Stomach (tissue), 9 donors: ENCODE measurements around the gene GMCL2. TPM values are rescaled to one million over a fixed set of nuclear protein-coding genes. Genes with fewer than 3 reads are reported as not detected.

ENCODE experiments used
- DNase-seq, 2 donors: peaks; one replicate each; pipeline versions ENCODE4 v3.0.0 to v3.0.0-alpha.2; 2013 to 2019
- H3K27ac ChIP-seq, 5 donors: fragments of 200-600 bp in 4 of 5; sonication (generic) in 4 of 5; one replicate each; pipeline ENCODE4 v1.5.1; 2013 to 2019; ENCODE audit warnings: mild to moderate bottlenecking in 1 of 5, moderate library complexity in 1 of 5
- H3K27me3 ChIP-seq, 3 donors: fragments of 200-600 bp; sonication (generic); one replicate each; pipeline ENCODE4 v1.5.1; 2017 to 2019; ENCODE audit warnings: mixed run types in 1 of 3
- H3K36me3 ChIP-seq, 4 donors: fragments of 200-600 bp; sonication (generic); 1 replicate in 3 of 4; 2 replicates in 1 of 4; pipeline ENCODE4 v1.5.1; 2016 to 2019
- H3K4me1 ChIP-seq, 4 donors: fragments of 200-600 bp; sonication (generic); one replicate each; pipeline ENCODE4 v1.5.1; 2016 to 2019
- H3K4me3 ChIP-seq, 4 donors: fragments of 200-600 bp; sonication (generic) in 3 of 4; one replicate each; pipeline ENCODE4 v1.5.1; 2016 to 2019; ENCODE audit warnings: mild to moderate bottlenecking in 1 of 4
- H3K9me3 ChIP-seq, 4 donors: fragments of 200-600 bp; sonication (generic); one replicate each; pipeline ENCODE4 v1.5.1; 2016 to 2019
- EP300 ChIP-seq: sonication (generic); formaldehyde crosslinking; IDR thresholded peaks from one replicate; pipeline ENCODE4 v1.6.1; 2017; ENCODE audit warnings: antibody characterized with exemption
- POLR2A ChIP-seq, 4 donors: fragments of 450-650 bp; IDR thresholded peaks; one replicate each; pipeline ENCODE4 v1.6.1; 2016; ENCODE audit warnings: antibody characterized with exemption in 4 of 4, control low read depth in 2 of 4, mild to moderate bottlenecking in 1 of 4, moderate library complexity in 1 of 4
- POLR2AphosphoS5 ChIP-seq, 3 donors: sonication (generic); formaldehyde crosslinking; IDR thresholded peaks; one replicate each; pipeline ENCODE4 v1.6.1; 2016; ENCODE audit warnings: antibody characterized with exemption in 3 of 3
- WGBS, 5 donors: extraction: QIAGEN DNeasy Blood & Tissue Kit in 3 of 5; methylation state at CpG; one replicate each; pipeline versions ENCODE4 v1.1.5 to v1.1.7; 2013 to 2018; 5-methylcytosine and 5-hydroxymethylcytosine counted together
- intact Hi-C: fragments of 100-400 bp; cut with DNase I; formaldehyde crosslinking; loops from one replicate; pipeline ENCODE4 v1.15.1; 2023; ENCODE audit warnings: low total_unique reads
- polyA plus RNA-seq, 3 donors: library from polyadenylated mRNA; stranded (reverse); fragments of 200-250 nt; gene quantifications; one replicate each; pipeline ENCODE4 v1.2.3, GENCODE V29; 2013
- total RNA-seq, 5 donors: library from RNA; depleted of rRNA; stranded (reverse); fragments of >200 nt; gene quantifications; one replicate each; pipeline versions ENCODE4 v1.1.0 to v1.2.3, GENCODE V29; 2014 to 2016
- TF ChIP-seq, protein P1 (sequence below), 7 experiments: fragments of 450-650 bp in 4 of 7; fragments of 200-600 bp in 3 of 7; sonication (generic) in 3 of 7; IDR thresholded peaks; one replicate each; pipeline ENCODE4 v1.5.1; 2016 to 2019; ENCODE audit warnings: antibody characterized with exemption in 7 of 7, control low read depth in 2 of 7, mild to moderate bottlenecking in 1 of 7
- donor health status: healthy with polysubstance abuse.
- donor health status: Bipolar disorder and iron deficiency.
- donor health status: healthy.

Gene GMCL2
- total and polyA plus RNA-seq, 8 donors: not detected

DNA sequence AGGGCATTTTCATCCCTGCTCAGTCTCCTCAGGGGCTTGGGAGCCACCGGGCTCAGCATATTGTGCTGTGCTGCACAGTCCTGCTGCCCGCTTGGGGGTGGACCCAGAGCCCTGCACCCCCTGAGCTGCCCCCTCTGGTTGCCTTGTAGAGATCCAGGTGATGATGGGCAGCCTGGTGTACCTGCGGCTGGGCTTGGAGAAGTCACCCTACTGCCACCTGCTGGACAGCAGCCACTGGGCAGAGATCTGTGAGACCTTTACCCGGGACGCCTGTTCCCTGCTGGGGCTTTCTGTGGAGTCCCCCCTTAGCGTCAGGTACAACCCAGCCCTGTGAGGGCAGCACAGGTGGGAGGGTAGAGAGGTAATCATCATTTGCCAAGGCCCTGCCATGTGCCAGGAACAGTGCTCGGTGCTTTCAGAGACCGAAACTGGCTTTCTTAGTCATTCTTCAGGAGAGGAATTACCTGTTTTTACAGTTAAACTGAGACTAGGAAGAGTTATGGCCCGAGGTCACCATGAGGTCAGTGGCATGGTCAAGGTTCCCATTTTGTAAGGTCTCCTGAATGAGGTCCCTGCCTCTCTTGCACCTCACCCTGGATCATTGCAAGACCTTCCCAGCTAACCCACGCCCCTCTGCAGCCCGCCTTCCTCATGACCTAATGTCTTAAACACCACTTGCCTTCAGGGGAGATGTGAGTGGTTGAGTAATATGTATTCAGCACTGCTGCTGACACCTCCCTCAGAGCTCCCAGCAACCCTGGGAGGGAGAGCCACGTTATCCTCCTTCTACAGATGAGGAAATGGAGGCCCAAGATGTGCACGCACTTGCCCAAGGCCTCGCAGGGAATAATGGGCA is 41.0 kb downstream of the GMCL2 start:
- peaks cover 0 to 12% (median 5%) of the 10 kb centered on the region in 4 donors for H3K4me1 ChIP-seq
- intact Hi-C loops: no loop called here
- H3K4me3 ChIP-seq: no peak overlapping the region
- 51 to 67% (median 54%) methylated on average over 11 to 14 of the region's 14 CpGs for WGBS, 5 donors
- H3K27ac ChIP-seq: no peak overlapping the region
- H3K36me3 ChIP-seq: peaks cover 80 to 100% (median 97%) of the 10 kb centered on the region in 4 donors
- no peaks in the 10 kb centered on the region for H3K9me3 ChIP-seq
- DNase-seq: peak; percentile 84 to 90
- H3K27me3 ChIP-seq: no peaks in the 10 kb centered on the region
- TF ChIP-seq EP300 (no peak), POLR2AphosphoS5 (IDR thresholded peaks at IDR 0.05) (peak in 1 of 3 donors; percentile 23), POLR2A (IDR thresholded peaks at IDR 0.05) (no peak)
- TF ChIP-seq, protein P1, sequence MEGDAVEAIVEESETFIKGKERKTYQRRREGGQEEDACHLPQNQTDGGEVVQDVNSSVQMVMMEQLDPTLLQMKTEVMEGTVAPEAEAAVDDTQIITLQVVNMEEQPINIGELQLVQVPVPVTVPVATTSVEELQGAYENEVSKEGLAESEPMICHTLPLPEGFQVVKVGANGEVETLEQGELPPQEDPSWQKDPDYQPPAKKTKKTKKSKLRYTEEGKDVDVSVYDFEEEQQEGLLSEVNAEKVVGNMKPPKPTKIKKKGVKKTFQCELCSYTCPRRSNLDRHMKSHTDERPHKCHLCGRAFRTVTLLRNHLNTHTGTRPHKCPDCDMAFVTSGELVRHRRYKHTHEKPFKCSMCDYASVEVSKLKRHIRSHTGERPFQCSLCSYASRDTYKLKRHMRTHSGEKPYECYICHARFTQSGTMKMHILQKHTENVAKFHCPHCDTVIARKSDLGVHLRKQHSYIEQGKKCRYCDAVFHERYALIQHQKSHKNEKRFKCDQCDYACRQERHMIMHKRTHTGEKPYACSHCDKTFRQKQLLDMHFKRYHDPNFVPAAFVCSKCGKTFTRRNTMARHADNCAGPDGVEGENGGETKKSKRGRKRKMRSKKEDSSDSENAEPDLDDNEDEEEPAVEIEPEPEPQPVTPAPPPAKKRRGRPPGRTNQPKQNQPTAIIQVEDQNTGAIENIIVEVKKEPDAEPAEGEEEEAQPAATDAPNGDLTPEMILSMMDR (IDR thresholded peaks at IDR 0.05): peak in 5 of 7 experiments; percentile 49 to 79 (median 72)

DNA sequence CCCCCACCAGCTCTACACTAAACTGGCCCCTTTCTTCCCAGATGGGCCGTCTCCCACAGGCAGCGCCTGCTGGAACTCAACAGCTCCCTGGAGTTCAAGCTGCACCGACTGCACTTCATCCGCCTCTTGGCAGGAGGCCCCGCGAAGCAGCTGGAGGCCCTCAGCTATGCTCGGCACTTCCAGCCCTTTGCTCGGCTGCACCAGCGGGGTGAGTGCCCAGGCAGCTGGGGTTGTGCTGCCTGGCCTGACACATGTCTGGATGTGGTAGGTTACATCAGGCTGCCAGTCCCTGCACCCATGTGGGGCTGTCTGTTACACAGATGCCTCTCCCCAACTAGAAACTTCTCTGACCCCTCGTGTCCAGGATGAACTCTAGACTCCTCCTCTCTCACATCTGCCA is 43.3 kb downstream of the GMCL2 start:
- Histone ChIP-seq H3K4me1 (peaks cover 0 to 10% (median 3%) of the 10 kb centered on the region in 4 donors), H3K27me3 (no peaks in the 10 kb centered on the region), H3K27ac (peak overlapping the region in 1 of 5 donors; percentile 17), H3K9me3 (no peaks in the 10 kb centered on the region), H3K4me3 (no peak overlapping the region), H3K36me3 (peaks cover 59 to 100% (median 96%) of the 10 kb centered on the region in 4 donors)
- intact Hi-C loops: no loop called here
- TF ChIP-seq POLR2A (IDR thresholded peaks at IDR 0.05) (no peak), POLR2AphosphoS5 (IDR thresholded peaks at IDR 0.05) (peak in 1 of 3 donors; percentile 25)
- 55 to 80% (median 71%) methylated on average over 4 to 10 of the region's 10 CpGs for WGBS, 5 donors
- peak in 1 of 2 donors; percentile 85 for DNase-seq

DNA sequence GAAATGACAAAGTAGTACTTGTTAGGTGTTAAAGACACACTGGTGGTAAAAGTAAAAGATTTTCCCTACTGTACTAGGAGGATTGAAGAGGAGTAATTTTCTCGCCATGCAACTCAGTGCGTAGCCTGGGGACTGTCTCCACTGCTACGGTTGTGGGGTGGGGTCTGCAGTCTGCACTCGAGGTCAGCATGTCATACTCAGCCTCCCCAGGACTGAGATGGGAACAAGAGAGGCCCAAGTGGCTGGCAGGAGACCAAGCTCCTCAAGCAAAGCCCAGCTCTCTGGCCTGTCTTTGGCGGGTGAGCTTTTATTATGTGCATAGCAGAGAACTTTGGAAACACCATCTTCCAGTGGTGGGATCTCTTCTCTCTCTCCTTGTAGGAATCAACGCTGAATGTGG is 43.9 kb downstream of the GMCL2 start:
- WGBS, 5 donors: 75 to 89% (median 85%) methylated on average over 6 of the region's 6 CpGs
- Histone ChIP-seq H3K4me1 (peaks cover 0 to 10% (median 3%) of the 10 kb centered on the region in 4 donors), H3K36me3 (peaks cover 53 to 100% (median 96%) of the 10 kb centered on the region in 4 donors), H3K27me3 (no peaks in the 10 kb centered on the region), H3K9me3 (no peaks in the 10 kb centered on the region), H3K4me3 (no peak overlapping the region), H3K27ac (peak overlapping the region in 1 of 5 donors; percentile 17)
- no peak for TF ChIP-seq EP300
- no peak for TF ChIP-seq POLR2AphosphoS5 (IDR thresholded peaks at IDR 0.05)
- TF ChIP-seq, protein P1 (IDR thresholded peaks at IDR 0.05): no peak
- no peak for TF ChIP-seq POLR2A (IDR thresholded peaks at IDR 0.05)
- no peak for DNase-seq
- intact Hi-C loops: no loop called here

DNA sequence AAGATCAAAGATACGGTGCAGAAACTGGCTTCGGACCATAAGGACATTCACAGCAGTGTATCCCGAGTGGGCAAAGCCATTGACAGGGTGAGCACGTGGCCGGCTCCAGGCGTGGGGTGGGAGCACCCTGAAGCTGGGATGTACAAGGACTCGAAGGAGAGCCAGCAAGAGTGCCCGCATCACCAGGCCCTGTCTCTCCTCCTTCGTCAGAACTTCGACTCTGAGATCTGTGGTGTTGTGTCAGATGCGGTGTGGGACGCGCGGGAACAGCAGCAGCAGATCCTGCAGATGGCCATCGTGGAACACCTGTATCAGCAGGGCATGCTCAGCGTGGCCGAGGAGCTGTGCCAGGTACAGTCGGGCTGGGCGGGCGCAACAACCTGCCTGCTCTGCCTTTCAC is 44.5 kb downstream of the GMCL2 start:
- H3K36me3 ChIP-seq: peaks cover 47 to 100% (median 96%) of the 10 kb centered on the region in 4 donors
- H3K27ac ChIP-seq: no peak overlapping the region
- WGBS, 5 donors: 84 to 94% (median 92%) methylated on average over 20 of the region's 20 CpGs
- no peak for DNase-seq
- no peaks in the 10 kb centered on the region for H3K27me3 ChIP-seq
- H3K4me1 ChIP-seq: peaks cover 0 to 10% (median 3%) of the 10 kb centered on the region in 4 donors
- intact Hi-C loops: no loop called here
- H3K9me3 ChIP-seq: no peaks in the 10 kb centered on the region
- no peak overlapping the region for H3K4me3 ChIP-seq
- TF ChIP-seq EP300: no peak
- no peak for TF ChIP-seq POLR2AphosphoS5 (IDR thresholded peaks at IDR 0.05)
- TF ChIP-seq, protein P1 (IDR thresholded peaks at IDR 0.05): no peak
- TF ChIP-seq POLR2A (IDR thresholded peaks at IDR 0.05): no peak
